Upper lobe of left lung (tissue), 6 donors: ENCODE measurements around the gene CLDN5. TPM values are rescaled to one million over a fixed set of nuclear protein-coding genes. Genes with fewer than 3 reads are reported as not detected.
A peak's percentile ranks its signal among the peaks of the same experiment; 100 is the strongest.

ENCODE experiments used
- ATAC-seq, 2 donors: fragments of 200-7000 bp; cut with Tn5 transposase; one replicate each; pipeline ENCODE4 v1.9.1; 2022; ENCODE audit warnings: mild to moderate bottlenecking in 2 of 2, moderate library complexity in 2 of 2; ENCODE audit not compliant: low FRiP score in 2 of 2
- DNase-seq, 2 donors: peaks; one replicate each; pipeline ENCODE4 v3.0.0-alpha.2; 2019 to 2020
- H3K27ac ChIP-seq, 4 donors: fragments of 200-600 bp; sonication (generic); one replicate each; pipeline ENCODE4 v1.5.1; 2016 to 2019
- H3K27me3 ChIP-seq, 4 donors: fragments of 200-600 bp; sonication (generic); one replicate each; pipeline ENCODE4 v1.5.1; 2017 to 2019
- H3K36me3 ChIP-seq, 4 donors: fragments of 200-600 bp; sonication (generic); one replicate each; pipeline ENCODE4 v1.5.1; 2016 to 2019
- H3K4me1 ChIP-seq, 4 donors: fragments of 200-600 bp; sonication (generic); one replicate each; pipeline ENCODE4 v1.5.1; 2018 to 2019
- H3K4me3 ChIP-seq, 4 donors: fragments of 200-600 bp; sonication (generic); one replicate each; pipeline ENCODE4 v1.5.1; 2017 to 2019; ENCODE audit warnings: mild to moderate bottlenecking in 2 of 4, moderate library complexity in 1 of 4
- H3K9me3 ChIP-seq, 4 donors: fragments of 200-600 bp; sonication (generic); one replicate each; pipeline ENCODE4 v1.5.1; 2018 to 2019
- CTCF ChIP-seq, 6 experiments: fragments of 450-650 bp in 4 of 6; fragments of 200-600 bp in 2 of 6; sonication (generic) in 2 of 6; IDR thresholded peaks; one replicate each; pipeline ENCODE4 v1.5.1; 2016 to 2019; ENCODE audit warnings: antibody characterized with exemption in 6 of 6
- EP300 ChIP-seq, 4 donors: sonication (generic); formaldehyde crosslinking; IDR thresholded peaks; one replicate each; pipeline ENCODE4 v1.5.1; 2017; ENCODE audit warnings: antibody characterized with exemption in 4 of 4, control low read depth in 2 of 4
- POLR2A ChIP-seq, 4 donors: fragments of 450-650 bp; IDR thresholded peaks; one replicate each; pipeline ENCODE4 v1.5.1; 2016 to 2017; ENCODE audit warnings: antibody characterized with exemption in 4 of 4, mild to moderate bottlenecking in 2 of 4
- POLR2AphosphoS5 ChIP-seq, 2 donors: sonication (generic); formaldehyde crosslinking; IDR thresholded peaks; one replicate each; pipeline ENCODE4 v1.5.1; 2017; ENCODE audit warnings: antibody characterized with exemption in 2 of 2
- WGBS, 2 donors: methylation state at CpG; one replicate each; pipeline ENCODE4 v1.1.5; 2017 to 2018; 5-methylcytosine and 5-hydroxymethylcytosine counted together
- total RNA-seq, 6 donors: library from RNA; depleted of rRNA in 4 of 6; stranded (reverse); fragments of >200 nt in 4 of 6; gene quantifications; one replicate each; pipeline versions ENCODE4 v1.1.0 to v1.2.1, GENCODE V29; 2016 to 2021
- donor health status: DM: no; HTN: no; CAD: no; lungs with moderate emphysema.
- donor health status: DM: no; HTN: yes; CAD: no; lungs with severe emphysema.

CLDN5 gene
- total RNA-seq, 6 donors from 2014 or later = 70.2 to 726 (median 229) TPM

DNA sequence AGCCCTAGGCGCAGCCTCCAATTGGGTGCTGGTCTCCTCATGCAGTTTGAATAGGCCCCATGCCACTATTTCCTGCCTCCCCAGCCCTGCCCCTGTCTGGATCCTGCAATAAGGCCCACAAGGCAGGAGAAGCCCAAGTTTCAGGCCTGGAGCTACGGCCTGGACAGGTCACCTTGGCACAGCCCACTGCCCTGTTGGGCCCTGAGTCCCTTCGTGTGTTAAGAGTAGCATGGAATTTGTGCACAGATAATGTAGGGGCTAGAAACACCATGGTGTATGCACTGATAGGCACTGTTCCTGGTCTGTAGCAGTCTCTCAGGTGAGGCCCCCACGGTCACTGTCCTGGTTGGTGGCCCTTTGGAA is 24.3 kb downstream of the CLDN5 start:
- TF ChIP-seq EP300 (IDR thresholded peaks at IDR 0.05) (no peak), CTCF (IDR thresholded peaks at IDR 0.05) (no peak), POLR2AphosphoS5 (IDR thresholded peaks at IDR 0.05) (no peak), POLR2A (IDR thresholded peaks at IDR 0.05) (no peak)
- ATAC-seq (no peak), DNase-seq (no peak)
- Histone ChIP-seq H3K27me3 (no peaks in the 10 kb centered on the region), H3K27ac (no peak overlapping the region), H3K4me3 (no peak overlapping the region), H3K4me1 (peaks cover 0 to 2% (median 0%) of the 10 kb centered on the region in 4 donors), H3K36me3 (no peaks in the 10 kb centered on the region), H3K9me3 (no peaks in the 10 kb centered on the region)
- 100% methylated on average over 3 of the region's 4 CpGs for WGBS, 2 donors

- Histone ChIP-seq H3K27me3 (no peaks in the 10 kb centered on the region), H3K9me3 (no peaks in the 10 kb centered on the region), H3K4me1 (peaks cover 0 to 2% (median 0%) of the 10 kb centered on the region in 4 donors), H3K4me3 (no peak overlapping the region), H3K27ac (no peak overlapping the region), H3K36me3 (no peaks in the 10 kb centered on the region)
- ATAC-seq (peak in 1 of 2 donors; percentile 30), DNase-seq (no peak)
- TF ChIP-seq POLR2A (IDR thresholded peaks at IDR 0.05) (no peak), POLR2AphosphoS5 (IDR thresholded peaks at IDR 0.05) (no peak), CTCF (IDR thresholded peaks at IDR 0.05) (no peak), EP300 (IDR thresholded peaks at IDR 0.05) (no peak)
- 92 to 95% methylated on average over 4 to 7 of the region's 7 CpGs for WGBS, 2 donors
Measured at GRCh38 chr22:19499236-19499879, 24.9 kb downstream of the CLDN5 start.

DNA sequence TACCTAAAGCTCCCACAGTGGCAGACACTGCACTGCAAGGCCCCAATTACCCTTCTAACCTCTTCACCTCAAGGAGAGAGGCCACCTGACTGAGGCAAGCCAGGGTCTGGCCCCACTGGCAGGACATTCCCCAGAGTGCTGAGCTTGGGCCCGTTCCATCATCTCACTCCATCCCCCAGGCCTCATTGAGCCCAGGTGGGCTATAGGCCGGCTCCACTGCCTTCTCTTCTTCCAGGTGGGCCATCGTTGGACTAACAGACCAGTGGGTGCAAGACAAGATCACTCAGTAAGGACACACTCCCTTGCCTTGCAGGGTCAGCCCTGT is 25.4 kb downstream of the CLDN5 start:
- TF ChIP-seq EP300 (IDR thresholded peaks at IDR 0.05) (no peak), CTCF (IDR thresholded peaks at IDR 0.05) (no peak)
- Histone ChIP-seq H3K9me3 (no peaks in the 10 kb centered on the region), H3K36me3 (no peaks in the 10 kb centered on the region), H3K27ac (no peak overlapping the region), H3K27me3 (no peaks in the 10 kb centered on the region), H3K4me1 (peaks cover 0 to 2% (median 0%) of the 10 kb centered on the region in 4 donors), H3K4me3 (no peak overlapping the region)
- WGBS, 2 donors = 100% methylated on average over 3 of the region's 3 CpGs
- DNase-seq = no peak
- ATAC-seq = peak in 1 of 2 donors; percentile 14

DNA sequence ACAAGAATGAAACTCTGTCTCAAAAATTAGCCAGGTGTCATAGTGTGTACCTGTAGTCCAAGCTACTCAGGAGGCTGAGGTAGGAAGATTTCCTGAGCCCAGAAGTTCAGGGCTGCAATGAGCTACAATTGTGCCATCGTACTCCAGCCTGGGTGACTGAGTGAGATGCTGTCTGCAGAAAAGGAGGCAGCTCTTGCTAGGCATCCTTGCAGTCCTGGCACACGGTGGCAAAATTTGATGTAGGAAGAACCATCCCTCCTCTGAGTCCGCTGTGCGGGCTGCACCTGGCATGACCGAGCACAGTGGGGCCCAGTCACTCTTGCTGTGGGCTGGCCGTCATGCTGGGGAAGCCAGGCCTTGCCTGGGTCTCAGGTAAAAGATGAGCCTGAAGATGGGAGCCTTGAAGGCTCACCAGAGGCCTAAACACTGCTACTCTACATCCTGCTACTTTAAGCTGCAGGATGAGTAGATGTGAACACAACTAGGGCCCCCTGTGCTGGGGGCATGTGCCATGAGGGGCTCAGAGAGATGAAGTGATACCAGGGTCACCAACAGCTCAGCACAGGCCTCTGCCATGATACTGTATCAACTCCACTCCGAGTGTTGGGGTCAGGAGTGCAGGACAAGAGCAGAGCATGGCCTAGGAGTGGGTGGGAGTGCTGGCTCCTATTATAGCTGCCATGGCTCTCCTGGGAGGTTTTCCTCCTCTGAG is 25.9 kb downstream of the CLDN5 start:
- Histone ChIP-seq H3K9me3 (no peaks in the 10 kb centered on the region), H3K27ac (no peak overlapping the region), H3K27me3 (no peaks in the 10 kb centered on the region), H3K4me1 (peaks cover 0 to 2% (median 0%) of the 10 kb centered on the region in 4 donors), H3K36me3 (no peaks in the 10 kb centered on the region), H3K4me3 (no peak overlapping the region)
- no peak for TF ChIP-seq POLR2A (IDR thresholded peaks at IDR 0.05)
- ATAC-seq (peak in 1 of 2 donors; percentile 25), DNase-seq (no peak)
- 96% methylated on average over 4 to 7 of the region's 7 CpGs for WGBS, 2 donors

DNA sequence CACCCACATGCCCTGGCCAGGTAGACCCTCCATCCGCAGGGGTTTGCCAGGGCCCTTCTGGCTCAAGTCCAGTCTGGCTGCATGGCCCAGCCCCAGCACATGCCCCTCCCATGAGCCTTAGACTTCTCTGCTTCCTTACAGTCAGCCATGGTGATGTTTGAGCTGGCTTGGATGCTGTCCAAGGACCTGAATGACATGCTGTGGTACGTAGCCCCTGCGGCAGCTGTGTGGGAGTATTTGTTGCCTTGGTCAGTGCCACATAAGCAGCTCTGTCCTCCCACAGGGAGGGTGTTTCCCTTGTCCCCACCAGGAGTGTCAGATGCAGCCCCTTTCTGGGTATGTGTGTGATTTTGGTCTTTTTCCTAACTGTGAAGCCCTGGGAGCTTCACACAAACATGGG is 27.0 kb downstream of the CLDN5 start:
- ATAC-seq (peak in 1 of 2 donors; percentile 5), DNase-seq (no peak)
- Histone ChIP-seq H3K4me1 (peaks cover 0 to 2% (median 0%) of the 10 kb centered on the region in 4 donors), H3K27ac (no peak overlapping the region), H3K4me3 (no peak overlapping the region), H3K9me3 (no peaks in the 10 kb centered on the region), H3K36me3 (no peaks in the 10 kb centered on the region), H3K27me3 (no peaks in the 10 kb centered on the region)
- WGBS, 2 donors = 33 to 43% methylated on average over 2 to 3 of the region's 3 CpGs
- no peak for TF ChIP-seq EP300 (IDR thresholded peaks at IDR 0.05)
- TF ChIP-seq POLR2A (IDR thresholded peaks at IDR 0.05) = no peak
- no peak for TF ChIP-seq POLR2AphosphoS5 (IDR thresholded peaks at IDR 0.05)
- TF ChIP-seq CTCF (IDR thresholded peaks at IDR 0.05) = no peak
